Hippocampal formation (tissue), 2 donors: Measurements from ENCODE around the gene KRTAP17-1.

Experiments
- DNase-seq, 2 donors: peaks; one replicate each; lab custom pipeline; 2025; lab: John Stamatoyannopoulos, UW

The KRTAP17-1 gene

DNA sequence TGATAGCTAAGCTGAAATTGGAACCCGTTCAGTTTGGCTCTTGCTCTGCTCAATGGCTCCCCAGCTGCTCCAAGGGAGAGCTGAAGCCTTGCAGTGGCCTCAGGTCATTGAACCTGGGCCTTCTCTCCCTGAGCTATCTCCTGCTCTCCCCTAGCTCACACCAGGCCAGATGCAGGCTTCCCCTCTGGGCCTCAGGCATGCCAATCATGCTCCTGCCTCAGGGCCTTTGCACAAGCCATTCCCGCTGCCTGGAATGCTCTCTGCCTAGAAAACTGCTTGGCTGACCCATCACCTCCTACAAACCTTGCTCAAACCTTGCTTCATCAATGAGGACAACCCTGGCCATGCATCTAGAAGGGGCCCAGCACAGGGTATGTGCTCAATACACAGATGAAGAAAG, 16.7 kb upstream of the KRTAP17-1 start:
- DNase-seq, result no peak

DNA sequence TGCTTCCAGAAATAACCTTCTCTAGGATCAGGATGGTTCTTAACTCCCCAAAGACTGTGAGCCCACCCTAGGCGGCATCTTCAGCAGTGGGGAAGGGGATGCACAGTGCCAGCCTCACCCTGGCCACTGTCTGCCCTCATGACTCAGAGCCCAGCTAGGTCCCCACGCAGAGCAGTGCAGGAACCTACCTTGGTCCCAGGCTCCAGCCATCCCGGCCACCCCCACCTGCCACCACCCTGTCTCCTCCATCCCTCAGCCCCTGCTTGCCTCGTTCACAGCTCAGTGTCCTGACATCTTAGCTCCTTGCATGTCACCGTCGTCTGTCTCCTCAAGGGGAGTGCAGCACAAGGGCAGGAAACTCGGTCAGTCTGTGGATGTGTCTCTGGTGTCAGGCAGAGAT, 16.1 kb upstream of the KRTAP17-1 start:
- no peak for DNase-seq

DNA sequence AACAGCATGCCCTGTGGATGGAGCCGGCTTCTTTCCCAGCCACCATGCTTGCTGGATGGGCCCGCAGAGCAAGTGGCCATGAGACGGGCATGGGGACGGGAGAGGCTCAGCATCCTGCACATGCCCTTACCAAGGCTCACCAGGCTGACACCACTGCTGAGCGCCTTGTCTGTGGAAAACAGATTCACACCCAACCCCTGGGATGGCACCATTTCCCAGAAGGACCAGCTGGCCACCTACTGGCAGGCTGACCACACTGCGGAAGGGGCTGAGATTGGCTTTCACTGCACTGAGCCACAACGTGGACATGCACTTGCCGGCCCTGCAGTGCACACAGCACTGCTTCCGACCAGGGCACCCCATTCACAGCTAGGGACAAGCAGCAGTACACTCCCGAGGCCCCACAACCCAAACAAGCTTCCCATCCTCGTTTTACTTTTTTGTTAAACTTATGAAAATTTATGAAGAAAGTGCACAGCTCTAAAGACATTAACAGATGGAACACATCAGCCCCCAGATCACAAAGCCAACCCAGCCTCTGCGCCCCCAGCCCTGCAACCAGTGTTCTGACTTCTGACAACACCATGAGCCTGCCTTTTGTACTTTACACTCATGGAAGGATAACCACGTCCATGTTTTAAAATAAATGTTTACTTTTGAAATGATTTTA, 13.9 kb upstream of the KRTAP17-1 start:
- DNase-seq, result peak in 1 of 2 donors; percentile 9

DNA sequence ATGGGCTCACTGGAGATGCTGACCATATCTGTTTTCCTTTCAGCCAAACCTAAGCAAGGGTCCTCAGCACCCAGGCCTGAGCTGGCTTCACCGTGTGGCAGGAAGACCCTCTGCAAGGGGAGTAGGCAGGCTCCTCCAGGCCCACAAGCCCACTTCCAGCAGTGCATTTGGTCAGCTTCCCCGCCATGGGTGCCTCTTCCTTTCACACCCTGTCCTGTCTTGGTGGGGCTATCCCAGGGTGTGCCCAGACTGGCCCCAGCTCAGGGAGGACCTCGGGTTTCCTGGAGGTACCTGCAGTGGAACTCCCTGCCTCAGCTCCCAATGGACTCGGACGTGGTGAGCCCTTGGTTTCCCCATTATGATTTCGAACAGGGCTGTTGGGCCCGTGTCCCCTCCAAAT, 12.7 kb upstream of the KRTAP17-1 start:
- DNase-seq, result no peak

DNA sequence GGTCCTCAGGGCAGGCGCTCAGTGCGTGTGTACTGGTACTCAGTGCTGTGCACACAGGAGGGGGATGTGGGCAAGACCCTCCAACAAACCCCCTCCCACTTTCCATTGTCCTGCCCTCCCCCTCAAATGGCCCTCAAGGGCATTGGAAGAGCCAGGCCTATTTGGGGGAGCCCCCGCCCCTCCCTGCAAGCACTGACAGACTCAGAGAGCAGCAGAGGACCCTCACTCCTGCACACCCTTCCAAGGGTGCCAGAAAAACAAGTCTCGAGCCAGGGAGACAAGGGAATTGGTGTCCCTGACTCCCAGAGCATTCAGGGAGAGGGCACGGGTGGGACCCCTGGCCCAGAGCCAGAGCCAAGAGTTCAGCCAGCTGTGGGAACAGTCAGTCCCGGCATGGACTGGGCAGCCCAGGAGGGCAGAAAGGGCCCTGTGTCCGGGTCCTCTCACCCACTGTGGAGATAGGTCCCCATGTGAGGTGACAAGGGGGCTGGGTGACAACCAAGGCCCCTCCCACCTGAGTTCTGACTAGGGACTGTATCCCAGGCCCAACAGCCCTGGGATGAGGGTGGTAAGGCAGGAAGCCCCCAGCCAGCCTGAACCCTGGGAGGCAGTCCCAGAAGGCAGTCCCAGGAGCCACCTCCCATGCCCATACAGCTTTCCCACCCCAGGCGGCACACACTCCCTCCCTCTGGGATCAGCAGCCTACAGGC, 12.1 kb upstream of the KRTAP17-1 start:
- DNase-seq, result no peak

DNA sequence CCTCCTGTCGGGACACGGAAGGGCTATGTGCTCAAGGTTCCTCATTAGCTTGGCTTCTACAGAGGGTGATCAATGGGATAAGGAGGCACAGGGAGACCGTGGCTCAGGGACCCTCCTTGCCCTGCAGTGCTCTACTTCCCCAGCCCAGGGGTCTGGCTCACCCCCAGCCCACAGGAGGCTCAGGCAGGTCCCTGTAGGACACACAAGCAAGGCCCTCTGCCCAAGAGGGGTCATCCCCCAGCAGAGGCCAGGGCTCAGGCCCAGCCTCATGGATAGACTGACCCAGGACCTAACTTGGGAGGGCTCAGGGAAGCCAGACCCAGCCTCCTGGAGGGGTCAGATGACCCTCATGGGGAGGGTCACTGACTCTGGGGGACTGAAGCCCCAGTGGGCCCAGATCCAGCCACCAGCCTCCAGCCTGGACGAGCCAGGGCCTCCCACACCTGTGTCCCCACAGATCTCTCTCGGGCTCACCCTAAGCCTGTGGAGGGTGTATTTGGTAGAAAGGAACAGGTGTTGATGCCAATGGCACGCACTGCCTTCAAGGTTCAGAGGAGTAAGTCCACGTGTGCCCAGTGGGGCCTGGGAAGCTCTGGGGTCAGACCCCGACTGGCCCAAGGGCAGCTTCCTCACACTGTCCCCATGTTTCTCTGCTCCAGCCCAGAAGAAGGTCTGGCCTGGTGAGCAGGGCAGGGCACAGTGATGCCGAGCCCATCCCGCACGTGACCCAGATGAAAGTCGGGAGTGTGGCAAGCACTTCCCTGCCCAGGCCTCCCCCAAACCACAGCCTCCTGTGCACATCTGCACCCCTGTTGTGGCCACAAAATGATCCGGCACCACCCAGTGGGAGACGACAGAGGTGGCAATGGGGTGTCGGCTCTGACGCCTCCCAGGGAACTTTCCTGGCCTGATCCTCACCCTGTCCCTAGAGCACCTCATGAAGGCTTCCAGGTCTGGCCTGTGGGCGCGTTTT, 10.9 kb upstream of the KRTAP17-1 start:
- DNase-seq, result no peak

DNA sequence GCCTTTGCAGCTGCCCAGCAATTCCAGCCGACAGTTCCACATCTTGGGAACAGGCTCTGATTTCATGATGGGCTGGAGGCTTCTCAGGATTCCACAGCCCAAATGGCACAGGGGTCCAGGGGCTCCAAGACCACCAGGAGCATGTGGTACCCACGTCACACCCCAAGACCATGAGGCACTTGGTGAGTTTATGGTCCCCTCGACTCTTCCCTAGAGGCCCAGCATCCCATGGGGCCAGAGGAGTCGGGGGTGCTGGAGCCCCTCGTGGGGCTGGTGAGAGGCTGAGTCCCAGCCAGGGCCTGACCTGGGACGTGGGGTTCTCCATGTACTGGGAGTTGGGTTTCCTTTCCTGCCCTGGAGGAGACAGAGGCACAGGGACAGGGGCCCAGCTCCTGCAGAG, 10.1 kb upstream of the KRTAP17-1 start:
- no peak for DNase-seq

DNA sequence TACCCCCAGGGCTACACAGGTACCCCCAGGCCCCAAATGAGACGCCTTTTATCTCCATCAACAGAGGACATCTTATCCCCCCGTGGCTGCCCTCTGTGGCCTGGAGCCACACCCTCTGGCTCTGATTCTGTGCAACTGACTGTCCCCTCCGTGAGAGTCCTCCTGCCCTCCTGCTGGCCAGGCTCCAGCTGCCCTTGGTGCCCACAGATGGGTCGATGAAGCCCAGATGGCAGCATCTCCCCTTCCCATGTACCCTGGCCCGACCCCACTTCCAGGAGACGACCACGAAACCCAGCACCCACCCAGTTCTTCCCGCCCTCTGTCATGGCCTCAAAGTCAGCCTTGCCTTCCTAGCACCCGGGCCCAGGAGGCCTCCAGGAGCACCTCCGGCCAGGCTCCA, 9.6 kb upstream of the KRTAP17-1 start:
- DNase-seq, result no peak

DNA sequence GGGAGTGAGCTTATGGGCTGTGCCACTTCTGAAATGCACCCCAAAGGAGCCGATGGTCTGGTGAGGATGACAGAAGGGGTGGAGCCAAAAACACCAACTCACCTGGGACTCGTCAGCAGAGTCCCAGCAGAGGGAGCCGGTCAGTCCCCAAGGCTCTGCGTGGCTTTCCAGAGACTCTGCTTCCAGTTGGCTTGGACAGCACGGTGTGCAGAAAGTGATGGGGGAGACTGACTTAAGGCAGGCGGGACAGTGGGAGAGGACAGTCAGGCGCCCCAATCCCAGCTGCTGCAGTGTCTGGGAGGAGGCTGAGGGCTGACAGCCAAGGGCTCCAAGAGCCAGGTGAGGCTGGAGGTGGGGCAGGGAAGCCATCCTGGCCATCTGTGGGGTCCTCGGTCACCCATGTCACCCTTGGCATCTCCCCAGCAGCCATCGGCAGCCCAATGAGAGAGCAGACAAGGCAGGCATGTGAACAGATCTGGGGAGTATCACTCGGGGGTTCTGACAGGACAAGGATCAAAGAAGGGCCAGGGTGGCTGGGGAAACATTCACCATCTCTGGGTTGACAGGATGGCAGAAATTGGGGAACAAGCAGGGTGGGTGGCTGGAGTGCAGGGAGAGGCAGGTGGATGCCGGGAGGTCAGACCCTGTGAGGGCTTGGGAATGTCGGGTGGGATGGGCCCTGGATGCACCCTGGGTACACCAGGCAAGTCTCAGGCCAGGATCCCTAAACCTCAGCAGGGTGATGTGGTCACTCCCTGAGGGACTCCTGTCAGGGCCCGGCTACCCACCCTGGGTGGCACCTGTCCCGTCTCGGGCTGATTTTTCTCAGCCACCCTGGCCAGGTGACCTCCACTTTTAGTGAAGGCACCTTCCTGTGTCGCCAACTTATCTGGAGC, 8.9 kb upstream of the KRTAP17-1 start:
- no peak for DNase-seq

DNA sequence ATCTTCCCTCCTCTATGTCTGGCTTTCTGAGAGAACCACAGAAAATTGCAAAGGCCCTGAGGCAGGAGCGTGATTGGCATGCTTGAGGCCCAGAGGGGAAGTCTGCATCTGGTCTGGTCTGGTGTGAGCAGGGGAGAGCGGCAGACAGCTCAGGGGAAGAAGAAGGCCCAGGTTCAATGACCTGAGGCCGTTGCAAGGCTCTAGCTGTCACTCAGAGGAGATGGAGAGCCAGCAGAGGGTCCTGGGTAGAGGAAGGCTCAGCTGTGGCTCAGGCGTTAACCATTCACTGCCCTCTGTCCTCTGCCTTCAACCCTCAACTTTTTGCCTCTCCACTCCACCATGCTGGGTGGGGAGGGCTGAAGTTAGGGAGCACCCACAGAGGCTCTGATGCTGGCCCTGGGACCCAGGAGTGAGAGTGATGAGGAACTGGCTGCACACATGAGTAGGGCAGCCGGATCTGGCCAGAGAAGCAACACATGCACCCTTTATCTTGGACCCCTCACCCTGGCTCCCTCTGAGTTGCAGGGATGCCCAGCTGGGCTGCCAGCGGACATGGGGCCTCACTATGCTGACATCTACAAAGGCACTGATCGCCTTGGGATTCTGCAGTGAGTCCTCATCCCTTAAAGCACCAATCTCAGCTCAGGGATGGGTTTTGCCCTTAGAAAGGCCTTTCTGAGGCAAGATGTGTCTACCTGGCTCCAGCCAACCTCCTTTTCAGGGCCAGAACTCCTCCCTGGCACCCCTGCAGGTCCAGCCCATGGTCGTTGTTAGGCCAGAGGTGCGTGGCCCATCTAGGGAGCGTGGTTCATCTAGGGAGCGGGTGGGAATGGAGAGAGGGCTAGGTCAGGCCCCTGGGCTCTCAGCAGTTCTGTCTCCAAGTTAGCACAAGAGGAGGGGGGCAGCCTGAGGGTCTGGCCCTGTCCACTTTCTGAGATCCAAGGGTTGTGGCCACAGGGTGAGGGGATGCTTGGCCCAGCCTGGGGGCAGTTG, 7.7 kb upstream of the KRTAP17-1 start:
- DNase-seq, result no peak

DNA sequence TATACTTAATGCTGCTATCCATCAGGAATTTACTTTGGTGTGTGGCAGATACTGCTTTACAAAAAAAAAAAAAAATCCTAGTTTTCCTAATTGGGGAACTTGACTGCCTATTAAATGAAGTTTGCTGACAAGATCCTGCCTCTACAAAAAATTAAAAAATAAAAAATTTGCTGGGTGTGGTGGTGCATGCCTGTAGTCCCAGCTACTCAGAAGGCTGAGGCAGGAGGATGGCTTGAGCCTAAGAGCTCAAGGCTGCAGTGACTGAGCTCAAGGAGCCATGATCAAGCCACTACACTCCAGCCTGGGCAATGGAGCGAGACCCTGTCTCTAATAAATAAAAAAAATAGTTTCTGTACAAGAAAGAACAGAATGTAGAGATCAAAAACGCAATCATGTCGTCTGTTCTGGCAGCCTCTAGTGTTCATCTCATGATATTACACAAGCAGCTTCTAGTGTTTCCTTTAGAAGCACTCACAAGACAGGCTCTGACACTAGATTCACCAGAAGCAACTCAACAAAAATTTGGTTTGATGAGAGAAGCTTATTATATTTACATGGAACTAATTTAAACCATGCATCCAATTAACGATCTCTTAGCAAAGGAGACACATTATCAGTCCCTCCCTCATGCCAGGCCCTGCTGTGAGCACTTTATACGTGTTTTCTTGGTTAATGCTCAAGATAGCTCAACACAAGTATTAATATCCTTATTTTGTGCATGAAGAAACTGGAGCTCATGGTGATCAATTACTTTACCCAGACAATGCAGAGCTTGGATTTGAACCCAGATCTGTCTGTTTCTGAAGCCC, 6.8 kb upstream of the KRTAP17-1 start:
- no peak for DNase-seq

DNA sequence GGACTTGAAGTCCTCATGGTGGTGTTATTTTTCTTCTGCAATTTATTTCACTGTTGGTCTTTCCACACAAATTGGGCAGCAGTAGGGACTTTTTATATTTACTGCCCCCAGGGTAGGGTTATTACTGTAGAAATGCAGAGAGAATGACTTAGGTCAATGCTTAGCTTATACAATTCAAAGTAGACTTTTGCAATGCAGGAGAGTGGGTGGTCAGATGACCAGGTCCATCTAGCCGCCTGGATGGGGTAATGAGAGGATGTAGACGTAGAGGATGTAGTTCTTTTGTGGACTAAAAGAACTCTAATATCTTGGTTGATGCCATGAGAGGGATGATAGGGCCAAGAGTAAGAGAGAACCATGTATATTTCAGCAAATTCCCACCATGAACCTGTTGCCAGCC, 2.7 kb upstream of the KRTAP17-1 start:
- DNase-seq, result no peak

DNA sequence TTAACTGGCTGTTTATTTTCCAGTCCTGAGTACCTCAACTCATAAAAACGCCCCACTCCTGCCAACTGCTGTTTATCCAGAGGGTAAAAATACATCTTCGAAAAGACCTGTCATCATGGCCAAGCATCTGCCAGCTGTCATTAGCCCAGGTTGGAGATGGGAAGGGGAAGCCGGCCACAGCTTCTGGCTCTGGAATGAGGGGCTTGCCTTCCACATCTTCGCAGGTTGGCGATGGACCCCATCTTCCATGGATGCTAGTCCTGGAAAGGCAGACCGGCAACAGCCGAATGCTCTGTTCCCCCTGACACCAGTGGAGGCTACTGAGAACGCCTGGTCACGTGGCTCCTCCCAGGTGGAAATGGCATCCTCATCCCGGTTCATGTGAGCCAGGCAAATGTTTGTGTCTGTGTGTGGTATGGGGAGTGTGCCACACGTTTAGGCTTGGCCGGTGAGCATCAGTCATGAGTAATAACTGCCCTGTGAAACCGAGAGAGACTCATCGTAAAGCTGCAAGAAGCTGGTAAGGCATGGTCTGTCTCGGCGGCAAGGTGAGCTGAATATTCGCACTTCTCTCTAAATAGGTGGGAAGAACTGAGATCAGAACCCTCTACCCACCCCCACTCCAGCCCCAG, 420 bp upstream of the KRTAP17-1 start:
- DNase-seq, result no peak

DNA sequence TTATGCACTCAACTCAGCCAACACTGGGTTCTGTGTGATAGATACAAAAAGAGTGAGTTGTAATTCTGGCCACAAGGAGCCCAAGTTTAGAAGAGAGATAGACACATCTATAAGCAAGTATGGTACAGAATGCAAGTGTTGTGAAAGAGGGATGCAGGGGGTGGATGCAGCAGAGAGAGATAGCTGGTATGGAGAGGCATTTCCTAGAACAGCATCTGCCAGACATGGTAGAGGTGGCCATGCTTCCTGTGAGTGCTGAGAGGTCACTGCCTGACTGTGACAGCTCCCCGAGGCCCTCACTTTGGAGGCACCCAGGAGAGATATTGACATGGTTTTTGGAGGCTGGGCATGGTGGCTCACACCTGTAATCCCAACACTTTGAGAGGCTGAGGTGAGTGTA, 4.4 kb downstream of the KRTAP17-1 start:
- no peak for DNase-seq

DNA sequence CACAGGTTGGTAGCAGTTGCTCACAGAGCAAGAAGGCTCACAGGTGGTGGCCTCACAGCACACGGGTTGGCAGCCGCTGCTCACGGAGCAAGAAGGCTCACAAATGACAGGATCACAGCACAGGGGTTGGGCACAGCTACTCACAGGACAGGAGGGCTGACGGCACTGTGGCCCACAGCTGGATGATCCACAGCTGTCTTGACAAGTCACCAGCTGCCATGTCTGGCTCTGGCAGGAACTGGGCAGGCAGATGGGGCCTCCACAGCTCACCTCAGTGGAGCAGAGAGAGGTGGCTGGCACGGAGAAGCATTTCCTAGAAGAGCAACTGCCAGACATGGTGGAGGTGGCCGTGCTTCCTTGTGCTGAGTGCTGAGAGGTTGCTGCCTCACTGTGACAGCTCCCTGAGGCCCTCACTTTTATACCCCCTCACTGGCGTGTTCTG, 6.6 kb downstream of the KRTAP17-1 start, which contains the start of gene KRTAP16-1:
Gene KRTAP16-1, minus strand, starts transcription at position 392 of the 442 bp plus-strand sequence. Its CDS starts 56 bp downstream, at position 336.
- no peak for DNase-seq

DNA sequence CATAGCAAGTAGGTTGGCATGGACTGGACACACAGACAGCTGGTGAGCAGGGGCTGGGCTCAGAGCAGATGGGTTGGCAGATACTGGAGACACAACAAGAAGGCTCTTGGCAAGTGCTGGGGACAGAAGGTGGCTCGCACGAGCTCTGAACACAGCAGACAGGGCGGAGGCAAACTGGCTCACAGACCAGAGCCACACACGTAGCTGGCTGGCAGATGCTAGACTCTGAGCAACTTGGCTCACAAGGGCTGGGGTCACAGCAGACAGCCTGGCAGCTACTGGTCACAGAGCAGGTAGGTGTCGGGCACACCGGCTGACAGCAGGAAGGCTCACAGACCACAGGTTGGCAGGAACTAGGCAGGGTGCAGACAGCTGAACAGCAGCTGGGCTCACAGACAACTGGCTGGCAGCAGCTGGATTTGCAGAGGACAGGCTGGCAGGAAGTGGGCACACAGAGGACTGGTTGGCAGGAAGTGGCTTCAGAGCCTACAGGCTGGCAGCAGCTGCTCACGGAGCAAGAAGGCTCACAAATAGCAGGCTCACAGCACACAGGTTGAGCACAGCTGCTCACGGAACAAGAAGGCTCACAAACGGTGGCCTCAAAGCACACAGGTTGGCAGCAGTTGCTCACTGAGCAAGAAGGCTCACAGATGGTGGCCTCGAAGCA, 7.1 kb downstream of the KRTAP17-1 start:
- DNase-seq, result peak in 1 of 2 donors; percentile 38

DNA sequence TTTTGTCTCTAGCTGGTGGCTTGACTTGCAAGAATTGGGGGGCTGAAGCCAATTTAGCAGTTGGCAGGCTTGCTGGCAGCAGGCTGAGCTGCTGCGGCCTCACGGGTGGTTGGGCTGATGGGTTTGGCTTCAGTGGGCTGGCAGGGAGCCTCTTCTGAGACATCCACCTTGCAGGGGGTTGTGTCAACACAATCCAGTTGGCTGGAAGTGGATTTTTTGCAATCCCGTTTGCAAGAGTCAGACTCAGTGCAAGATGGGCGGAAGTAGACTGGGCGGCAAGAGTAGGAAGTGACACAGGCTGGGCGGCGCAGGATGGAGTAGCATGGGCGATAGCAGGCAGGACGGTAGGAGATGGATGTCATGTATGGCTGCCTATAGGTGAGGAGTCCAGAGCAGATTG, 7.9 kb downstream of the KRTAP17-1 start:
- DNase-seq, result peak in 1 of 2 donors; percentile 9

DNA sequence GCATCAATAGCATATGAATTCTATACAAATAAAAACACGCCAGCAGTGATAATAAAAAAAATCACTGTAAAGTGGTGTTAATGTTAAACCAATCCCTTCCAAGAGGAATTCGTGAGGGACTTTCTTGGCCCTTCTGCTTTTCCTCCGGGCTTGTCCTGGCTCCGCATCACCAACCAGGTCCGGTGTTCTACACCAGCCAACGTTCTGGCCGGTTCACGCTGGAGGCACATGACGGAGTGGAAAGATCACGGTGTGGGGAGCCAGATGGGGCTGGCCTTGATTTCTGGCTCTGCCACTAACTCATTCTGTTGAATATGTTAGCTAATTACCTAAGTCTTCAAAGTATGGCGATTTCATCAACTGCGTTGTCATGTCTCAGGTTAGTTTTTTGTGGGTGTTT, 11.4 kb downstream of the KRTAP17-1 start:
- no peak for DNase-seq
